Measurements from ENCODE around the gene IQGAP2.

- TF ChIP-seq CTCF (conservative IDR thresholded peaks at IDR 0.05; ENCODE audit: low read depth, low read length) = no peak
- no peak for TF ChIP-seq EZH2 (IDR thresholded peaks at IDR 0.05; ENCODE audit: low read length, unreplicated experiment)
- TF ChIP-seq EZH2phosphoT487 (IDR thresholded peaks at IDR 0.05; ENCODE audit: borderline replicate concordance, low read length) = no peak
Observed at GRCh38 chr5:76542887-76543690, 140.0 kb downstream of the IQGAP2 start.

Measured in PC-3 (cell line).